ENCODE data around the gene PIK3AP1. TPM values are rescaled to one million over a fixed set of nuclear protein-coding genes. Genes with fewer than 3 reads are reported as not detected.

Gene PIK3AP1
- total and polyA plus RNA-seq, 4 donors = 27.3 to 137 (median 50.9) TPM

DNA sequence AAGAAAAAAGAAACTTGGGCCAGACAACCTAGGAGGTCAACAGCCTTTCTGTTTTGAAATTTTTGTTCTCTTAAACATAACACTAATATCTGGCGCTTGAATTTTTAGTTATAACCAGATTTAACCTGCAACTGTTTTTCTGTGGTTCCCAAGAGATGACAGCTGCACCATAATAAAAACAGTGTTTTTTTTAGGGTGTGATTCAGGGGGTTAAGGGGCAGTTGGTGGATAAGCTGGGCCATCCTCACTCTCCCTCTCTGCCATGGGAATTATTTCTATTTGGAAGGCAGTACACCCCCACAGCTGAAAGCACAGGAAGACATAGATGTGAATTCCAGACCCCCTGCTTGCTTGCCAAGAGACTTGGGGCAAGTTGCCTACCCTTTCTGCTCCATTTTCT is 113.4 kb downstream of the PIK3AP1 start:
- Histone ChIP-seq H3K36me3 (ENCODE audit: control insufficient read depth in 4 of 4, insufficient read depth in 3 of 4, low read depth in 1 of 4, low read length in 3 of 4) (peaks cover 16 to 62% (median 41%) of the 10 kb centered on the region in 4 donors), H3K4me1 (ENCODE audit: control insufficient read depth in 4 of 4, insufficient read depth in 4 of 4, low read length in 3 of 4) (no peaks in the 10 kb centered on the region), H3K9me3 (ENCODE audit: control insufficient read depth in 4 of 4, low read length in 3 of 4) (no peaks in the 10 kb centered on the region), H3K9ac (ENCODE audit: low read depth in 1 of 2, low read length in 2 of 2) (no peak overlapping the region), H3K27me3 (ENCODE audit: control insufficient read depth in 4 of 4, insufficient read depth in 4 of 4, low read length in 3 of 4) (no peaks in the 10 kb centered on the region), H3K27ac (ENCODE audit: low read depth in 1 of 2, low read length in 2 of 2) (no peak overlapping the region), H3K4me3 (ENCODE audit: low read depth in 1 of 3, low read length in 3 of 3) (no peak overlapping the region)
- no peak for TF ChIP-seq HNF4A (conservative IDR thresholded peaks at IDR 0.05)
- no peak for TF ChIP-seq NR2F2 (IDR thresholded peaks at IDR 0.05)
- TF ChIP-seq FOXA2 (IDR thresholded peaks at IDR 0.05) = no peak
- TF ChIP-seq SP1 (IDR thresholded peaks at IDR 0.05) = no peak
- no peak for TF ChIP-seq RAD21 (IDR thresholded peaks at IDR 0.05)
- no peak for TF ChIP-seq MAX (IDR thresholded peaks at IDR 0.05)
- TF ChIP-seq TAF1 (conservative IDR thresholded peaks at IDR 0.05) = no peak
- no peak for TF ChIP-seq HNF4G (IDR thresholded peaks at IDR 0.05)
- no peak for TF ChIP-seq GABPA (IDR thresholded peaks at IDR 0.05 in 1 of 2, conservative IDR thresholded peaks at IDR 0.05 in 1 of 2)
- TF ChIP-seq, protein P1, sequence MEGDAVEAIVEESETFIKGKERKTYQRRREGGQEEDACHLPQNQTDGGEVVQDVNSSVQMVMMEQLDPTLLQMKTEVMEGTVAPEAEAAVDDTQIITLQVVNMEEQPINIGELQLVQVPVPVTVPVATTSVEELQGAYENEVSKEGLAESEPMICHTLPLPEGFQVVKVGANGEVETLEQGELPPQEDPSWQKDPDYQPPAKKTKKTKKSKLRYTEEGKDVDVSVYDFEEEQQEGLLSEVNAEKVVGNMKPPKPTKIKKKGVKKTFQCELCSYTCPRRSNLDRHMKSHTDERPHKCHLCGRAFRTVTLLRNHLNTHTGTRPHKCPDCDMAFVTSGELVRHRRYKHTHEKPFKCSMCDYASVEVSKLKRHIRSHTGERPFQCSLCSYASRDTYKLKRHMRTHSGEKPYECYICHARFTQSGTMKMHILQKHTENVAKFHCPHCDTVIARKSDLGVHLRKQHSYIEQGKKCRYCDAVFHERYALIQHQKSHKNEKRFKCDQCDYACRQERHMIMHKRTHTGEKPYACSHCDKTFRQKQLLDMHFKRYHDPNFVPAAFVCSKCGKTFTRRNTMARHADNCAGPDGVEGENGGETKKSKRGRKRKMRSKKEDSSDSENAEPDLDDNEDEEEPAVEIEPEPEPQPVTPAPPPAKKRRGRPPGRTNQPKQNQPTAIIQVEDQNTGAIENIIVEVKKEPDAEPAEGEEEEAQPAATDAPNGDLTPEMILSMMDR (IDR thresholded peaks at IDR 0.05; ENCODE audit: low read depth, low read length, missing input control) = no peak
- TF ChIP-seq EGR1 (IDR thresholded peaks at IDR 0.05; ENCODE audit: low read depth in 2 of 2) = no peak
- TF ChIP-seq JUND (IDR thresholded peaks at IDR 0.05) = no peak
- no peak for TF ChIP-seq FOXA1 (IDR thresholded peaks at IDR 0.05)
- TF ChIP-seq, protein P2, sequence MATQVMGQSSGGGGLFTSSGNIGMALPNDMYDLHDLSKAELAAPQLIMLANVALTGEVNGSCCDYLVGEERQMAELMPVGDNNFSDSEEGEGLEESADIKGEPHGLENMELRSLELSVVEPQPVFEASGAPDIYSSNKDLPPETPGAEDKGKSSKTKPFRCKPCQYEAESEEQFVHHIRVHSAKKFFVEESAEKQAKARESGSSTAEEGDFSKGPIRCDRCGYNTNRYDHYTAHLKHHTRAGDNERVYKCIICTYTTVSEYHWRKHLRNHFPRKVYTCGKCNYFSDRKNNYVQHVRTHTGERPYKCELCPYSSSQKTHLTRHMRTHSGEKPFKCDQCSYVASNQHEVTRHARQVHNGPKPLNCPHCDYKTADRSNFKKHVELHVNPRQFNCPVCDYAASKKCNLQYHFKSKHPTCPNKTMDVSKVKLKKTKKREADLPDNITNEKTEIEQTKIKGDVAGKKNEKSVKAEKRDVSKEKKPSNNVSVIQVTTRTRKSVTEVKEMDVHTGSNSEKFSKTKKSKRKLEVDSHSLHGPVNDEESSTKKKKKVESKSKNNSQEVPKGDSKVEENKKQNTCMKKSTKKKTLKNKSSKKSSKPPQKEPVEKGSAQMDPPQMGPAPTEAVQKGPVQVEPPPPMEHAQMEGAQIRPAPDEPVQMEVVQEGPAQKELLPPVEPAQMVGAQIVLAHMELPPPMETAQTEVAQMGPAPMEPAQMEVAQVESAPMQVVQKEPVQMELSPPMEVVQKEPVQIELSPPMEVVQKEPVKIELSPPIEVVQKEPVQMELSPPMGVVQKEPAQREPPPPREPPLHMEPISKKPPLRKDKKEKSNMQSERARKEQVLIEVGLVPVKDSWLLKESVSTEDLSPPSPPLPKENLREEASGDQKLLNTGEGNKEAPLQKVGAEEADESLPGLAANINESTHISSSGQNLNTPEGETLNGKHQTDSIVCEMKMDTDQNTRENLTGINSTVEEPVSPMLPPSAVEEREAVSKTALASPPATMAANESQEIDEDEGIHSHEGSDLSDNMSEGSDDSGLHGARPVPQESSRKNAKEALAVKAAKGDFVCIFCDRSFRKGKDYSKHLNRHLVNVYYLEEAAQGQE (IDR thresholded peaks at IDR 0.05) = no peak
- TF ChIP-seq ZBTB33 (IDR thresholded peaks at IDR 0.05) = no peak
- no peak for TF ChIP-seq RXRA (IDR thresholded peaks at IDR 0.05)
- no peak for TF ChIP-seq YY1 (IDR thresholded peaks at IDR 0.05)
- DNase-seq (ENCODE audit: low spot score) = peak; percentile 19
- 87% methylated on average over 1 of the region's 1 CpG for WGBS

GRCh38 chr10:96606216-96606615 is 114.1 kb downstream of the PIK3AP1 start:
- H3K4me3 ChIP-seq (ENCODE audit: low read depth in 1 of 3, low read length in 3 of 3) = no peak overlapping the region
- no peaks in the 10 kb centered on the region for H3K4me1 ChIP-seq (ENCODE audit: control insufficient read depth in 4 of 4, insufficient read depth in 4 of 4, low read length in 3 of 4)
- peaks cover 16 to 65% (median 44%) of the 10 kb centered on the region in 4 donors for H3K36me3 ChIP-seq (ENCODE audit: control insufficient read depth in 4 of 4, insufficient read depth in 3 of 4, low read depth in 1 of 4, low read length in 3 of 4)
- H3K27me3 ChIP-seq (ENCODE audit: control insufficient read depth in 4 of 4, insufficient read depth in 4 of 4, low read length in 3 of 4) = no peaks in the 10 kb centered on the region
- no peaks in the 10 kb centered on the region for H3K9me3 ChIP-seq (ENCODE audit: control insufficient read depth in 4 of 4, low read length in 3 of 4)
- DNase-seq (ENCODE audit: low spot score) = peak; percentile 31
- H3K9ac ChIP-seq (ENCODE audit: low read depth in 1 of 2, low read length in 2 of 2) = no peak overlapping the region
- H3K27ac ChIP-seq (ENCODE audit: low read depth in 1 of 2, low read length in 2 of 2) = no peak overlapping the region
- 88% methylated on average over 4 of the region's 4 CpGs for WGBS
- TF ChIP-seq RAD21 (IDR thresholded peaks at IDR 0.05) (no peak), SP1 (IDR thresholded peaks at IDR 0.05) (no peak), ATF3 (IDR thresholded peaks at IDR 0.05) (no peak), HNF4A (conservative IDR thresholded peaks at IDR 0.05) (no peak), FOXA2 (IDR thresholded peaks at IDR 0.05) (no peak), EGR1 (IDR thresholded peaks at IDR 0.05; ENCODE audit: low read depth in 2 of 2) (no peak), FOXA1 (IDR thresholded peaks at IDR 0.05) (no peak), MAX (IDR thresholded peaks at IDR 0.05) (no peak), JUND (IDR thresholded peaks at IDR 0.05) (no peak), TAF1 (conservative IDR thresholded peaks at IDR 0.05) (no peak)
- TF ChIP-seq, protein P1 (IDR thresholded peaks at IDR 0.05; ENCODE audit: low read depth, low read length, missing input control) = no peak
